Measurements from ENCODE around the gene CTRB1.

- no peak for TF ChIP-seq CTCF (IDR thresholded peaks at IDR 0.05)
- TF ChIP-seq ZFX (IDR thresholded peaks at IDR 0.05; ENCODE audit: borderline replicate concordance): no peak
Measured at GRCh38 chr16:75226550-75227360, 8.0 kb downstream of the CTRB1 start.
